ENCODE data around the gene PCSK1. TPM values are rescaled to one million over a fixed set of nuclear protein-coding genes. Genes with fewer than 3 reads are reported as not detected.

PCSK1 gene
- total RNA-seq: under 0.01 TPM in 1 of 2 replicates, not detected in the other

GRCh38 chr5:96433066-96433447 lies at the start of gene PCSK1:
PCSK1 (minus strand) TSS chr5:96433248; CDS start chr5:96433042, 206 bp downstream.

Other genes starting within 250 kb of the PCSK1 start
- 74.2 and 131 TPM in 2 replicates for gene CAST, start 229.1 kb upstream of the PCSK1 start, total RNA-seq